K562 (cell line): ENCODE measurements around the gene MRM2. TPM values are rescaled to one million over a fixed set of nuclear protein-coding genes. Genes with fewer than 3 reads are reported as not detected.
A peak's percentile ranks its signal among the peaks of the same experiment; 100 is the strongest.

Source experiments
- ELF4 ChIP-seq: fragments of 450-650 bp; formaldehyde crosslinking; IDR thresholded peaks from 2 replicates; pipeline ENCODE4 v1.4.0; 2022; ENCODE audit warnings: missing genetic modification characterization
- MEF2A ChIP-seq: IDR thresholded peaks from 2 replicates; pipeline ENCODE4 v1.6.1; 2011; ENCODE audit warnings: low read depth, mild to moderate bottlenecking, low read length, moderate library complexity; ENCODE audit not compliant: control insufficient read depth
- REST ChIP-seq, 2 experiments: fragments of 450-650 bp; formaldehyde crosslinking in 1 of 2; IDR thresholded peaks; 2 replicates each; pipeline versions ENCODE4 v1.4.0 to v1.6.1; 2014 to 2020; ENCODE audit warnings: mild to moderate bottlenecking in 2 of 2, borderline replicate concordance in 1 of 2, low read depth in 1 of 2
- SMAD4 ChIP-seq: fragments of 250-450 bp; sonication (Bioruptor Pico); conservative IDR thresholded peaks from 2 replicates; pipeline ENCODE4 v1.8.0; 2021; ENCODE audit warnings: inconsistent platforms, mild to moderate bottlenecking, moderate library complexity
- SRSF9 ChIP-seq: fragments of 200-400 bp; formaldehyde crosslinking; IDR thresholded peaks from 2 replicates; pipeline ENCODE4 v1.6.1; 2017; ENCODE audit warnings: low read depth, low read length, borderline replicate concordance
- STAG1 ChIP-seq: sonication (generic); formaldehyde crosslinking; IDR thresholded peaks from 2 replicates; pipeline ENCODE4 v1.5.0; 2020; ENCODE audit warnings: missing genetic modification reagents, borderline replicate concordance
- ZBTB7A ChIP-seq: IDR thresholded peaks from 2 replicates; pipeline ENCODE4 v1.6.1; 2011; ENCODE audit warnings: low read depth, mild to moderate bottlenecking, low read length, moderate library complexity, borderline replicate concordance; ENCODE audit not compliant: control insufficient read depth
- ZNF12 ChIP-seq: sonication (generic); formaldehyde crosslinking; IDR thresholded peaks from 2 replicates; pipeline ENCODE4 v1.4.0; 2020; ENCODE audit warnings: mild to moderate bottlenecking, missing genetic modification reagents
- ZNF318 ChIP-seq, 2 experiments: fragments of 450-650 bp; IDR thresholded peaks; 2 replicates each; pipeline ENCODE4 v1.6.1; 2016; ENCODE audit warnings: mild to moderate bottlenecking in 2 of 2, borderline replicate concordance in 1 of 2, low read depth in 1 of 2, moderate library complexity in 1 of 2
- polyA plus RNA-seq, 8 experiments: library from polyadenylated mRNA; depleted of rRNA in 4 of 8; stranded (reverse) in 5 of 8; unstranded in 3 of 8; fragments of >200 nt; fragmentation: Nextera tagmentation in 2 of 8; fragmentation: Illumina TruSeq in 1 of 8; extraction: Ambion mirVana in 2 of 8; extraction: Trizol in 1 of 8; gene quantifications; 2 replicates each; pipeline versions ENCODE4 v1.2.1 to v1.2.3, GENCODE V29; 2011 to 2014; ENCODE audit warnings: inconsistent platforms in 1 of 8, missing spikeins in 1 of 8
- total RNA-seq, 7 experiments: library from RNA; depleted of rRNA in 6 of 7; stranded (reverse); fragments of >200 nt in 6 of 7; fragmentation: Illumina TruSeq in 2 of 7; extraction: Trizol in 2 of 7; gene quantifications; 2 replicates each; pipeline versions ENCODE4 v1.2.1 to v1.2.3, GENCODE V29; 2011 to 2021; ENCODE audit warnings: low replicate concordance in 1 of 7

The MRM2 gene
- total and polyA plus RNA-seq, 9 of the 15 experiments (the other 6 are each of a cell fraction or from before 2014, with no cell fraction given) = 32.4 to 116 (median 50.5) TPM

- TF ChIP-seq REST (IDR thresholded peaks at IDR 0.05; ENCODE audit: borderline replicate concordance) = peak; percentile 73
- TF ChIP-seq REST (CRISPR knock-in tag; IDR thresholded peaks at IDR 0.05; ENCODE audit: low read depth) = no peak
- peak; percentile 48; the same call in 1 of the 2 replicates for TF ChIP-seq ZBTB7A
- no peak for TF ChIP-seq MEF2A
- no peak for TF ChIP-seq SMAD4 (CRISPR knock-in tag)
- TF ChIP-seq ZNF318 (IDR thresholded peaks at IDR 0.05; ENCODE audit: borderline replicate concordance in 1 of 2, low read depth in 1 of 2) = no peak
- no peak for TF ChIP-seq ELF4
- peak; percentile 28; the same call in 1 of the 2 replicates for TF ChIP-seq STAG1 (CRISPR knock-in tag)
- TF ChIP-seq ZNF12 (CRISPR knock-in tag) = no peak
- no peak for TF ChIP-seq SRSF9
Measured at GRCh38 chr7:2247141-2247995, 5.4 kb upstream of the MRM2 start (continued).
